GM23338 (cell line): ENCODE data around the gene SLC29A2. TPM values are rescaled to one million over a fixed set of nuclear protein-coding genes. Genes with fewer than 3 reads are reported as not detected.

Source experiments
- ATAC-seq: fragments of 200-7000 bp; cut with Tn5 transposase; 3 replicates; pipeline ENCODE4 v1.9.1; 2020
- DNase-seq: peaks from one replicate; pipeline ENCODE4 v3.0.0-alpha.2; 2015; ENCODE audit warnings: low spot score
- H2AFZ ChIP-seq: fragments of 200-600 bp; sonication (generic); 2 replicates; pipeline ENCODE4 v1.8.0; 2016; ENCODE audit warnings: antibody characterized with exemption, mild to moderate bottlenecking, moderate library complexity
- H3F3A ChIP-seq: fragments of 200-600 bp; sonication (generic); replicated peaks from 2 replicates; pipeline ENCODE4 v1.8.0; 2017; ENCODE audit warnings: antibody characterized with exemption, mixed run types, low read depth
- H3K27ac ChIP-seq: fragments of 200-600 bp; sonication (generic); 2 replicates; pipeline ENCODE4 v1.6.1; 2016; ENCODE audit warnings: low read depth
- H3K27me3 ChIP-seq: fragments of 200-600 bp; sonication (generic); 2 replicates; pipeline ENCODE4 v1.8.0; 2016; ENCODE audit warnings: mild to moderate bottlenecking, mixed run types, moderate library complexity; ENCODE audit not compliant: insufficient read depth
- H3K36me3 ChIP-seq: fragments of 200-600 bp; sonication (generic); 2 replicates; pipeline ENCODE4 v1.8.0; 2016; ENCODE audit warnings: mild to moderate bottlenecking; ENCODE audit not compliant: insufficient read depth
- H3K4me1 ChIP-seq: fragments of 200-600 bp; sonication (generic); 2 replicates; pipeline ENCODE4 v1.8.0; 2016; ENCODE audit warnings: mild to moderate bottlenecking, moderate library complexity; ENCODE audit not compliant: insufficient read depth
- H3K4me2 ChIP-seq: fragments of 200-600 bp; sonication (generic); 2 replicates; pipeline ENCODE4 v1.7.1; 2017; ENCODE audit warnings: mixed run types
- H3K4me3 ChIP-seq: fragments of 200-600 bp; sonication (generic); 2 replicates; pipeline ENCODE4 v1.6.1; 2016; ENCODE audit warnings: mixed run types
- H3K79me2 ChIP-seq: fragments of 200-600 bp; sonication (generic); replicated peaks from 2 replicates; pipeline ENCODE4 v1.8.0; 2017; ENCODE audit warnings: mild to moderate bottlenecking; ENCODE audit not compliant: insufficient read depth
- H3K9me2 ChIP-seq: fragments of 200-600 bp; sonication (generic); 2 replicates; pipeline ENCODE4 v1.8.0; 2017; ENCODE audit not compliant: insufficient read depth
- H4K20me1 ChIP-seq: fragments of 200-600 bp; sonication (generic); replicated peaks from 2 replicates; pipeline ENCODE4 v1.8.0; 2017; ENCODE audit warnings: mild to moderate bottlenecking; ENCODE audit not compliant: insufficient read depth
- H3K27ac Mint-ChIP-seq: 2 replicates; pipeline ENCODE4 v1.8.0; 2020; ENCODE audit warnings: inconsistent platforms, mild to moderate bottlenecking, moderate library complexity, mixed read lengths
- H3K27me3 Mint-ChIP-seq: 3 replicates; pipeline ENCODE4 v1.8.0; 2022; ENCODE audit warnings: low read depth, mild to moderate bottlenecking, moderate library complexity, mixed read lengths, inconsistent platforms; ENCODE audit not compliant: insufficient read depth, poor library complexity
- H3K36me3 Mint-ChIP-seq: 3 replicates; pipeline ENCODE4 v1.8.0; 2021; ENCODE audit warnings: low read depth, mild to moderate bottlenecking, inconsistent platforms, moderate library complexity, mixed read lengths
- H3K4me1 Mint-ChIP-seq: 3 replicates; pipeline ENCODE4 v1.8.0; 2020; ENCODE audit warnings: mild to moderate bottlenecking, inconsistent platforms, mixed read lengths
- H3K4me3 Mint-ChIP-seq: 3 replicates; pipeline ENCODE4 v1.8.0; 2021; ENCODE audit warnings: moderate library complexity, mild to moderate bottlenecking, inconsistent platforms, mixed read lengths
- H3K9me3 Mint-ChIP-seq: 3 replicates; pipeline ENCODE4 v1.8.0; 2020; ENCODE audit warnings: moderate library complexity, mild to moderate bottlenecking, inconsistent platforms, mixed read lengths
- CREB1 ChIP-seq: fragments of 250-450 bp; sonication (Bioruptor Pico); IDR thresholded peaks from 2 replicates; pipeline ENCODE4 v1.5.0; 2020; ENCODE audit warnings: low read depth, mild to moderate bottlenecking, moderate library complexity
- EZH2 ChIP-seq: fragments of 200-600 bp; sonication (generic); IDR thresholded peaks from one replicate; pipeline ENCODE4 v1.8.0; 2017; ENCODE audit warnings: antibody characterized with exemption, mild to moderate bottlenecking, low read depth; ENCODE audit not compliant: unreplicated experiment
- EZH2phosphoT487 ChIP-seq: fragments of 200-600 bp; sonication (generic); IDR thresholded peaks from one replicate; pipeline ENCODE4 v1.8.1; 2018; ENCODE audit warnings: antibody characterized with exemption; ENCODE audit not compliant: unreplicated experiment
- JUNB ChIP-seq: IDR thresholded peaks from one replicate; pipeline ENCODE4 v1.6.1; 2016; ENCODE audit warnings: antibody characterized with exemption; ENCODE audit not compliant: unreplicated experiment
- NANOG ChIP-seq: IDR thresholded peaks from 2 replicates; pipeline ENCODE4 v1.6.1; 2016; ENCODE audit warnings: antibody characterized with exemption, borderline replicate concordance
- POLR2AphosphoS5 ChIP-seq: IDR thresholded peaks from 2 replicates; pipeline ENCODE4 v1.6.1; 2016; ENCODE audit warnings: antibody characterized with exemption, low read depth
- STAT1 ChIP-seq: IDR thresholded peaks from one replicate; pipeline ENCODE4 v1.6.1; 2016; ENCODE audit warnings: antibody characterized with exemption; ENCODE audit not compliant: unreplicated experiment
- ZNF114 ChIP-seq: fragments of 250-450 bp; sonication (Bioruptor Pico); IDR thresholded peaks from 2 replicates; pipeline ENCODE4 v1.5.0; 2020; ENCODE audit warnings: mild to moderate bottlenecking, moderate library complexity
- ZNF331 ChIP-seq: fragments of 250-450 bp; sonication (Bioruptor Pico); IDR thresholded peaks from 2 replicates; pipeline ENCODE4 v1.5.0; 2020; ENCODE audit warnings: low read depth, mild to moderate bottlenecking, moderate library complexity
- polyA plus RNA-seq: library from polyadenylated mRNA; unstranded; fragments of >200 nt; fragmentation: Nextera tagmentation; extraction: Ambion mirVana; gene quantifications from 2 replicates; pipeline ENCODE4 v1.2.1, GENCODE V29; 2016
- total RNA-seq: library from RNA; depleted of rRNA; stranded (reverse); fragments of >200 nt; shearing (Covaris generic); gene quantifications from 2 replicates; pipeline ENCODE4 v1.2.3, GENCODE V29; 2014
- TF ChIP-seq, protein P1 (sequence below): fragments of 250-450 bp; sonication (Bioruptor Pico); IDR thresholded peaks from 2 replicates; pipeline ENCODE4 v1.5.0; 2020; ENCODE audit warnings: mild to moderate bottlenecking, moderate library complexity
- TF ChIP-seq, protein P2 (sequence below): IDR thresholded peaks from one replicate; pipeline ENCODE4 v1.6.1; 2018; ENCODE audit warnings: antibody characterized with exemption; ENCODE audit not compliant: unreplicated experiment
- TF ChIP-seq, protein P3 (sequence below), 2 experiments: fragments of 200-600 bp in 1 of 2; sonication (generic) in 1 of 2; conservative IDR thresholded peaks; 2 replicates each; pipeline versions ENCODE4 v1.5.1 to v1.6.1; 2016 to 2017; ENCODE audit warnings: antibody characterized with exemption in 2 of 2, low read depth in 2 of 2, mild to moderate bottlenecking in 2 of 2, moderate library complexity in 1 of 2
- TF ChIP-seq, protein P4 (sequence below): IDR thresholded peaks from 2 replicates; pipeline ENCODE4 v1.6.1; 2016; ENCODE audit warnings: antibody characterized with exemption

The SLC29A2 gene
- total and polyA plus RNA-seq, 2 experiments from 2014 or later, result 26.0 to 31.1 TPM

DNA sequence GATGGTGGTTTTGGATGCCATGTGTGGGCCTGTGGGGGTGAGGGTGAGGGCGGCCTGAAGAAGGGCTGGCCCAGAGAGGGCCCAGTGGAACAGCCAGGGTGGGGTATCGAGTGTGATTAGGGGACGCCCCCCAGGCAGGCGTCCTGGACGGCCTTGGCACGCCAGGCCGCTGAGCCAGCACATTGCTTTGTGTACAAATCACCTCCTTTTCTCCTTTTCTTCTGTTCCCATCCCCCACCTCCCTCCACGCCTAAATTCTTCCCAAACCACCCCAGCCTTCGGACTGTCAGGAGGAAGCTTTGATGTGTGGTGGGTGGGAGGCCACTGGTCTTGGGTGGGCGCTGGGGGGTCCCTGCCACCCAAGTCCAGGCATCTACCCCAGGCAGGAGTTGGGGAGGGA is 46.9 kb downstream of the SLC29A2 start:
- DNase-seq (no peak), ATAC-seq (no peak)
- H3K79me2 ChIP-seq, result no peaks in the 10 kb centered on the region
- Mint-ChIP-seq H3K27me3 (peaks cover 25% of the 10 kb centered on the region), H3K27ac (no peak overlapping the region), H3K36me3 (peaks cover 6% of the 10 kb centered on the region), H3K4me1 (peaks cover 21% of the 10 kb centered on the region), H3K4me3 (no peak overlapping the region), H3K9me3 (peaks cover 8% of the 10 kb centered on the region; the same call in 2 of the 3 replicates)
- no peak overlapping the region for H3K27ac ChIP-seq
- H3K4me1 ChIP-seq, result peaks cover 5% of the 10 kb centered on the region; the same call in 1 of the 2 replicates
- no peak for TF ChIP-seq NANOG
- TF ChIP-seq ZNF114 (CRISPR knock-in tag), result no peak
- TF ChIP-seq POLR2AphosphoS5, result no peak
- no peak for TF ChIP-seq JUNB
- TF ChIP-seq EZH2phosphoT487, result no peak
- TF ChIP-seq, protein P1, sequence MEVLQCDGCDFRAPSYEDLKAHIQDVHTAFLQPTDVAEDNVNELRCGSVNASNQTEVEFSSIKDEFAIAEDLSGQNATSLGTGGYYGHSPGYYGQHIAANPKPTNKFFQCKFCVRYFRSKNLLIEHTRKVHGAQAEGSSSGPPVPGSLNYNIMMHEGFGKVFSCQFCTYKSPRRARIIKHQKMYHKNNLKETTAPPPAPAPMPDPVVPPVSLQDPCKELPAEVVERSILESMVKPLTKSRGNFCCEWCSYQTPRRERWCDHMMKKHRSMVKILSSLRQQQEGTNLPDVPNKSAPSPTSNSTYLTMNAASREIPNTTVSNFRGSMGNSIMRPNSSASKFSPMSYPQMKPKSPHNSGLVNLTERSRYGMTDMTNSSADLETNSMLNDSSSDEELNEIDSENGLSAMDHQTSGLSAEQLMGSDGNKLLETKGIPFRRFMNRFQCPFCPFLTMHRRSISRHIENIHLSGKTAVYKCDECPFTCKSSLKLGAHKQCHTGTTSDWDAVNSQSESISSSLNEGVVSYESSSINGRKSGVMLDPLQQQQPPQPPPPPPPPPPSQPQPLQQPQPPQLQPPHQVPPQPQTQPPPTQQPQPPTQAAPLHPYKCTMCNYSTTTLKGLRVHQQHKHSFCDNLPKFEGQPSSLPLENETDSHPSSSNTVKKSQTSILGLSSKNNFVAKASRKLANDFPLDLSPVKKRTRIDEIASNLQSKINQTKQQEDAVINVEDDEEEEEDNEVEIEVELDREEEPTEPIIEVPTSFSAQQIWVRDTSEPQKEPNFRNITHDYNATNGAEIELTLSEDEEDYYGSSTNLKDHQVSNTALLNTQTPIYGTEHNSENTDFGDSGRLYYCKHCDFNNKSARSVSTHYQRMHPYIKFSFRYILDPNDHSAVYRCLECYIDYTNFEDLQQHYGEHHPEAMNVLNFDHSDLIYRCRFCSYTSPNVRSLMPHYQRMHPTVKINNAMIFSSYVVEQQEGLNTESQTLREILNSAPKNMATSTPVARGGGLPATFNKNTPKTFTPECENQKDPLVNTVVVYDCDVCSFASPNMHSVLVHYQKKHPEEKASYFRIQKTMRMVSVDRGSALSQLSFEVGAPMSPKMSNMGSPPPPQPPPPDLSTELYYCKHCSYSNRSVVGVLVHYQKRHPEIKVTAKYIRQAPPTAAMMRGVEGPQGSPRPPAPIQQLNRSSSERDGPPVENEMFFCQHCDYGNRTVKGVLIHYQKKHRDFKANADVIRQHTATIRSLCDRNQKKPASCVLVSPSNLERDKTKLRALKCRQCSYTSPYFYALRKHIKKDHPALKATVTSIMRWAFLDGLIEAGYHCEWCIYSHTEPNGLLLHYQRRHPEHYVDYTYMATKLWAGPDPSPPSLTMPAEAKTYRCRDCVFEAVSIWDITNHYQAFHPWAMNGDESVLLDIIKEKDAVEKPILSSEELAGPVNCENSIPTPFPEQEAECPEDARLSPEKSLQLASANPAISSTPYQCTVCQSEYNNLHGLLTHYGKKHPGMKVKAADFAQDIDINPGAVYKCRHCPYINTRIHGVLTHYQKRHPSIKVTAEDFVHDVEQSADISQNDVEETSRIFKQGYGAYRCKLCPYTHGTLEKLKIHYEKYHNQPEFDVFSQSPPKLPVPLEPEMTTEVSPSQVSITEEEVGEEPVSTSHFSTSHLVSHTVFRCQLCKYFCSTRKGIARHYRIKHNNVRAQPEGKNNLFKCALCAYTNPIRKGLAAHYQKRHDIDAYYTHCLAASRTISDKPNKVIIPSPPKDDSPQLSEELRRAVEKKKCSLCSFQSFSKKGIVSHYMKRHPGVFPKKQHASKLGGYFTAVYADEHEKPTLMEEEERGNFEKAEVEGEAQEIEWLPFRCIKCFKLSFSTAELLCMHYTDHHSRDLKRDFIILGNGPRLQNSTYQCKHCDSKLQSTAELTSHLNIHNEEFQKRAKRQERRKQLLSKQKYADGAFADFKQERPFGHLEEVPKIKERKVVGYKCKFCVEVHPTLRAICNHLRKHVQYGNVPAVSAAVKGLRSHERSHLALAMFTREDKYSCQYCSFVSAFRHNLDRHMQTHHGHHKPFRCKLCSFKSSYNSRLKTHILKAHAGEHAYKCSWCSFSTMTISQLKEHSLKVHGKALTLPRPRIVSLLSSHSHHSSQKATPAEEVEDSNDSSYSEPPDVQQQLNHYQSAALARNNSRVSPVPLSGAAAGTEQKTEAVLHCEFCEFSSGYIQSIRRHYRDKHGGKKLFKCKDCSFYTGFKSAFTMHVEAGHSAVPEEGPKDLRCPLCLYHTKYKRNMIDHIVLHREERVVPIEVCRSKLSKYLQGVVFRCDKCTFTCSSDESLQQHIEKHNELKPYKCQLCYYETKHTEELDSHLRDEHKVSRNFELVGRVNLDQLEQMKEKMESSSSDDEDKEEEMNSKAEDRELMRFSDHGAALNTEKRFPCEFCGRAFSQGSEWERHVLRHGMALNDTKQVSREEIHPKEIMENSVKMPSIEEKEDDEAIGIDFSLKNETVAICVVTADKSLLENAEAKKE (CRISPR knock-in tag), result no peak
- TF ChIP-seq STAT1, result no peak
- TF ChIP-seq, protein P2, sequence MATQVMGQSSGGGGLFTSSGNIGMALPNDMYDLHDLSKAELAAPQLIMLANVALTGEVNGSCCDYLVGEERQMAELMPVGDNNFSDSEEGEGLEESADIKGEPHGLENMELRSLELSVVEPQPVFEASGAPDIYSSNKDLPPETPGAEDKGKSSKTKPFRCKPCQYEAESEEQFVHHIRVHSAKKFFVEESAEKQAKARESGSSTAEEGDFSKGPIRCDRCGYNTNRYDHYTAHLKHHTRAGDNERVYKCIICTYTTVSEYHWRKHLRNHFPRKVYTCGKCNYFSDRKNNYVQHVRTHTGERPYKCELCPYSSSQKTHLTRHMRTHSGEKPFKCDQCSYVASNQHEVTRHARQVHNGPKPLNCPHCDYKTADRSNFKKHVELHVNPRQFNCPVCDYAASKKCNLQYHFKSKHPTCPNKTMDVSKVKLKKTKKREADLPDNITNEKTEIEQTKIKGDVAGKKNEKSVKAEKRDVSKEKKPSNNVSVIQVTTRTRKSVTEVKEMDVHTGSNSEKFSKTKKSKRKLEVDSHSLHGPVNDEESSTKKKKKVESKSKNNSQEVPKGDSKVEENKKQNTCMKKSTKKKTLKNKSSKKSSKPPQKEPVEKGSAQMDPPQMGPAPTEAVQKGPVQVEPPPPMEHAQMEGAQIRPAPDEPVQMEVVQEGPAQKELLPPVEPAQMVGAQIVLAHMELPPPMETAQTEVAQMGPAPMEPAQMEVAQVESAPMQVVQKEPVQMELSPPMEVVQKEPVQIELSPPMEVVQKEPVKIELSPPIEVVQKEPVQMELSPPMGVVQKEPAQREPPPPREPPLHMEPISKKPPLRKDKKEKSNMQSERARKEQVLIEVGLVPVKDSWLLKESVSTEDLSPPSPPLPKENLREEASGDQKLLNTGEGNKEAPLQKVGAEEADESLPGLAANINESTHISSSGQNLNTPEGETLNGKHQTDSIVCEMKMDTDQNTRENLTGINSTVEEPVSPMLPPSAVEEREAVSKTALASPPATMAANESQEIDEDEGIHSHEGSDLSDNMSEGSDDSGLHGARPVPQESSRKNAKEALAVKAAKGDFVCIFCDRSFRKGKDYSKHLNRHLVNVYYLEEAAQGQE, result no peak
- no peak for TF ChIP-seq ZNF331
- TF ChIP-seq, protein P3, sequence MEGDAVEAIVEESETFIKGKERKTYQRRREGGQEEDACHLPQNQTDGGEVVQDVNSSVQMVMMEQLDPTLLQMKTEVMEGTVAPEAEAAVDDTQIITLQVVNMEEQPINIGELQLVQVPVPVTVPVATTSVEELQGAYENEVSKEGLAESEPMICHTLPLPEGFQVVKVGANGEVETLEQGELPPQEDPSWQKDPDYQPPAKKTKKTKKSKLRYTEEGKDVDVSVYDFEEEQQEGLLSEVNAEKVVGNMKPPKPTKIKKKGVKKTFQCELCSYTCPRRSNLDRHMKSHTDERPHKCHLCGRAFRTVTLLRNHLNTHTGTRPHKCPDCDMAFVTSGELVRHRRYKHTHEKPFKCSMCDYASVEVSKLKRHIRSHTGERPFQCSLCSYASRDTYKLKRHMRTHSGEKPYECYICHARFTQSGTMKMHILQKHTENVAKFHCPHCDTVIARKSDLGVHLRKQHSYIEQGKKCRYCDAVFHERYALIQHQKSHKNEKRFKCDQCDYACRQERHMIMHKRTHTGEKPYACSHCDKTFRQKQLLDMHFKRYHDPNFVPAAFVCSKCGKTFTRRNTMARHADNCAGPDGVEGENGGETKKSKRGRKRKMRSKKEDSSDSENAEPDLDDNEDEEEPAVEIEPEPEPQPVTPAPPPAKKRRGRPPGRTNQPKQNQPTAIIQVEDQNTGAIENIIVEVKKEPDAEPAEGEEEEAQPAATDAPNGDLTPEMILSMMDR (conservative IDR thresholded peaks at IDR 0.05; ENCODE audit: low read depth in 2 of 2), result no peak
- TF ChIP-seq CREB1 (CRISPR knock-in tag), result no peak
- TF ChIP-seq, protein P4, sequence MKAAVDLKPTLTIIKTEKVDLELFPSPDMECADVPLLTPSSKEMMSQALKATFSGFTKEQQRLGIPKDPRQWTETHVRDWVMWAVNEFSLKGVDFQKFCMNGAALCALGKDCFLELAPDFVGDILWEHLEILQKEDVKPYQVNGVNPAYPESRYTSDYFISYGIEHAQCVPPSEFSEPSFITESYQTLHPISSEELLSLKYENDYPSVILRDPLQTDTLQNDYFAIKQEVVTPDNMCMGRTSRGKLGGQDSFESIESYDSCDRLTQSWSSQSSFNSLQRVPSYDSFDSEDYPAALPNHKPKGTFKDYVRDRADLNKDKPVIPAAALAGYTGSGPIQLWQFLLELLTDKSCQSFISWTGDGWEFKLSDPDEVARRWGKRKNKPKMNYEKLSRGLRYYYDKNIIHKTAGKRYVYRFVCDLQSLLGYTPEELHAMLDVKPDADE, result no peak
- TF ChIP-seq EZH2, result no peak
- H3K27me3 ChIP-seq, result no peaks in the 10 kb centered on the region
- no peak overlapping the region for H2AFZ ChIP-seq
- no peaks in the 10 kb centered on the region for H3K9me2 ChIP-seq
- no peak overlapping the region for H3K4me2 ChIP-seq
- no peak overlapping the region for H3K4me3 ChIP-seq
- H4K20me1 ChIP-seq, result no peaks in the 10 kb centered on the region
- H3F3A ChIP-seq, result no peaks in the 10 kb centered on the region
- H3K36me3 ChIP-seq, result no peaks in the 10 kb centered on the region
